Neural progenitor cell (in vitro differentiated cells): ENCODE measurements around the gene TTLL9. TPM values are rescaled to one million over a fixed set of nuclear protein-coding genes. Genes with fewer than 3 reads are reported as not detected.
A peak's percentile ranks its signal among the peaks of the same experiment; 100 is the strongest.

Experiments
- DNase-seq: peaks from one replicate; pipeline ENCODE4 v3.0.0-alpha.2; 2016; ENCODE audit warnings: low spot score
- H2AFZ ChIP-seq: fragments of 200-600 bp; sonication (generic); replicated peaks from 2 replicates; pipeline ENCODE4 v1.6.1; 2016; ENCODE audit warnings: antibody characterized with exemption
- H3F3A ChIP-seq: fragments of 200-600 bp; sonication (generic); 2 replicates; pipeline ENCODE4 v1.6.1; 2016; ENCODE audit warnings: antibody characterized with exemption, low read depth
- H3K27ac ChIP-seq: fragments of 200-600 bp; sonication (generic); 2 replicates; pipeline ENCODE4 v1.5.1; 2016; ENCODE audit warnings: mild to moderate bottlenecking
- H3K27me3 ChIP-seq: fragments of 200-600 bp; sonication (generic); 2 replicates; pipeline ENCODE4 v1.6.1; 2016; ENCODE audit warnings: mild to moderate bottlenecking, moderate library complexity
- H3K36me3 ChIP-seq: fragments of 200-600 bp; sonication (generic); 2 replicates; pipeline ENCODE4 v1.5.1; 2016
- H3K4me1 ChIP-seq: fragments of 200-600 bp; sonication (generic); 2 replicates; pipeline ENCODE4 v1.6.1; 2016; ENCODE audit warnings: mixed run types
- H3K4me2 ChIP-seq: fragments of 200-600 bp; sonication (generic); 2 replicates; pipeline ENCODE4 v1.6.1; 2016
- H3K4me3 ChIP-seq: fragments of 200-600 bp; sonication (generic); 2 replicates; pipeline ENCODE4 v1.5.1; 2016
- H3K79me2 ChIP-seq: fragments of 200-600 bp; sonication (generic); 2 replicates; pipeline ENCODE4 v1.6.1; 2016; ENCODE audit warnings: low read depth
- H3K9ac ChIP-seq: fragments of 200-600 bp; sonication (generic); 2 replicates; pipeline ENCODE4 v1.6.1; 2016
- H3K9me3 ChIP-seq: fragments of 200-600 bp; sonication (generic); 2 replicates; pipeline ENCODE4 v1.5.1; 2016; ENCODE audit warnings: low read depth
- H4K20me1 ChIP-seq: fragments of 200-600 bp; sonication (generic); 2 replicates; pipeline ENCODE4 v1.6.1; 2016; ENCODE audit warnings: low read depth
- H3K27ac Mint-ChIP-seq: 3 replicates; pipeline ENCODE4 v1.8.0; 2021; ENCODE audit warnings: mixed read lengths
- H3K27me3 Mint-ChIP-seq: 2 replicates; pipeline ENCODE4 v1.8.0; 2022; ENCODE audit warnings: low read depth, mild to moderate bottlenecking, inconsistent platforms, moderate library complexity, mixed read lengths; ENCODE audit not compliant: insufficient read depth
- H3K36me3 Mint-ChIP-seq: 3 replicates; pipeline ENCODE4 v1.8.0; 2021; ENCODE audit warnings: mixed read lengths
- H3K4me1 Mint-ChIP-seq: 3 replicates; pipeline ENCODE4 v1.8.0; 2021; ENCODE audit warnings: mixed read lengths
- H3K4me3 Mint-ChIP-seq: 3 replicates; pipeline ENCODE4 v1.8.0; 2021; ENCODE audit warnings: mild to moderate bottlenecking, moderate library complexity, mixed read lengths
- H3K9me3 Mint-ChIP-seq: 3 replicates; pipeline ENCODE4 v1.8.0; 2020; ENCODE audit warnings: mixed read lengths
- CTCF ChIP-seq: fragments of 200-600 bp; sonication (generic); IDR thresholded peaks from 2 replicates; pipeline ENCODE4 v1.5.1; 2017; ENCODE audit warnings: antibody characterized with exemption, mild to moderate bottlenecking
- EZH2 ChIP-seq: fragments of 200-600 bp; sonication (generic); IDR thresholded peaks from 2 replicates; pipeline ENCODE4 v1.6.1; 2017; ENCODE audit warnings: antibody characterized with exemption, mild to moderate bottlenecking, moderate library complexity
- EZH2phosphoT487 ChIP-seq: fragments of 200-600 bp; sonication (generic); IDR thresholded peaks from 2 replicates; pipeline ENCODE4 v1.6.1; 2017; ENCODE audit warnings: antibody characterized with exemption
- total RNA-seq: library from RNA; depleted of rRNA; stranded (reverse); fragments of >200 nt; gene quantifications from 2 replicates; pipeline ENCODE4 v1.2.3, GENCODE V29; 2015; ENCODE audit warnings: low replicate concordance

The TTLL9 gene
- total RNA-seq, 1 donor from 2014 or later: not detected

GRCh38 chr20:31869673-31869941, 827 bp upstream of the TTLL9 start:
- peak overlapping the region; percentile 74 for H3K4me3 ChIP-seq
- H3K9me3 Mint-ChIP-seq: no peaks in the 10 kb centered on the region
- peaks cover 47% of the 10 kb centered on the region for H3K27me3 ChIP-seq
- TF ChIP-seq CTCF: no peak
- no peak for TF ChIP-seq EZH2phosphoT487
- no peak for TF ChIP-seq EZH2
- H3K79me2 ChIP-seq: no peaks in the 10 kb centered on the region
- H3K27ac ChIP-seq: no peak overlapping the region
- H2AFZ ChIP-seq: peak overlapping the region; percentile 90
- H3K36me3 ChIP-seq: no peaks in the 10 kb centered on the region
- peak overlapping the region; percentile 31 for H3K9ac ChIP-seq
- DNase-seq: no peak
- no peaks in the 10 kb centered on the region for H3K9me3 ChIP-seq
- H4K20me1 ChIP-seq: no peaks in the 10 kb centered on the region
- H3K4me2 ChIP-seq: peak overlapping the region; percentile 94
- peak overlapping the region; percentile 91 for H3K4me3 Mint-ChIP-seq
- peaks cover 17% of the 10 kb centered on the region for H3F3A ChIP-seq
- peak overlapping the region; percentile 80 for H3K27ac Mint-ChIP-seq
- H3K4me1 ChIP-seq: no peaks in the 10 kb centered on the region
- peaks cover 17% of the 10 kb centered on the region for H3K27me3 Mint-ChIP-seq
- peaks cover 19% of the 10 kb centered on the region for H3K4me1 Mint-ChIP-seq
- H3K36me3 Mint-ChIP-seq: no peaks in the 10 kb centered on the region

DNA sequence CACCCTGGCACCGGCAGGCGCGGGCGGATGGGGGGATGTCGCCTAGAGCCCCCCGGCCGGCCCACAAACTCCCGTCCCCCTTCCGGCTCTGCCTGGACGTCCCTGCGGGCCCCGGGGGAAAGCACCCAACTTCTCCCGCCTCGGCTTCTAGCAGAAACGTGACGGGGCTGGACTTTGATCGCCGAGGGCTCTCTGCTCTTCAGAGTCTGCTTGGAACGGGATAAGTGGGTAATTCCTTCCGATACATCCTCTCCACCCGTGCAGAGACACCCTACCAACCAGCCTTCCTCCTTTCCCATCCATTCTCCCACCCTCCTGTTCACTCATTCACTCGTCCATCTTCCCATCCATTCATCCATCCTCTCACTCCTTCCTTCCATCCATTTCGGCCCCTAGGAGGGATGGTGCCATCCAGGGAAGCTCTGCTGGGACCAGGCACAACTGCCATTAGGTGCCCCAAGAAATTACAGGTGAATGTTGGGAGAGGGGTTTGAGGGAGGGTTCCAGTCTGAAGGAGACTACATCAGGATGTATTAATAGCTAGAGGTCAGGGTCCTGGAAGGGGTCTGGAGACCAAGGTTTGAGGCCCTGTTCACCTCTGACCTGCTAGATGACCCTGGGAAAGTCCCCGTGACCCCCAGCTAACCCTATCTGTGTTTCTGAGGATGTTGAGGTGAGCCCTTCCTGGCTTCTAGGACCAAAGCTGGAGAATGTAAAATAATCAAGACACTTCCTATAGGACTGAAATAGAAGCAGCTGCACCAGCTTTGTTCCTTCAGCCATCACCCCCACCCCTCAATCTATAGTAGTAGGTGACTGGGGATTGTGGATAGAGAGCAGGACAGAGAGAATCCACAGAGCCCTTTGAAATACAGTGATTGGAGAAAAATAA, 538 bp downstream of the TTLL9 start:
- H3K9me3 ChIP-seq: no peaks in the 10 kb centered on the region
- H3K9ac ChIP-seq: peak overlapping the region; percentile 23
- peaks cover 47% of the 10 kb centered on the region for H3K27me3 ChIP-seq
- H3K9me3 Mint-ChIP-seq: no peaks in the 10 kb centered on the region
- peak overlapping the region; percentile 90 for H2AFZ ChIP-seq
- no peaks in the 10 kb centered on the region for H4K20me1 ChIP-seq
- no peaks in the 10 kb centered on the region for H3K4me1 ChIP-seq
- peaks cover 13% of the 10 kb centered on the region for H3K27me3 Mint-ChIP-seq
- peak overlapping the region; percentile 74 for H3K27ac Mint-ChIP-seq
- peaks cover 10% of the 10 kb centered on the region for H3K4me1 Mint-ChIP-seq
- no peaks in the 10 kb centered on the region for H3K79me2 ChIP-seq
- DNase-seq: no peak
- peak overlapping the region; percentile 74 for H3K4me3 ChIP-seq
- peak overlapping the region; percentile 94 for H3K4me2 ChIP-seq
- no peak for TF ChIP-seq CTCF
- no peak for TF ChIP-seq EZH2
- no peak for TF ChIP-seq EZH2phosphoT487
- H3K36me3 Mint-ChIP-seq: no peaks in the 10 kb centered on the region
- H3K27ac ChIP-seq: no peak overlapping the region
- H3K36me3 ChIP-seq: no peaks in the 10 kb centered on the region
- H3F3A ChIP-seq: peaks cover 19% of the 10 kb centered on the region
- H3K4me3 Mint-ChIP-seq: peak overlapping the region; percentile 84

DNA sequence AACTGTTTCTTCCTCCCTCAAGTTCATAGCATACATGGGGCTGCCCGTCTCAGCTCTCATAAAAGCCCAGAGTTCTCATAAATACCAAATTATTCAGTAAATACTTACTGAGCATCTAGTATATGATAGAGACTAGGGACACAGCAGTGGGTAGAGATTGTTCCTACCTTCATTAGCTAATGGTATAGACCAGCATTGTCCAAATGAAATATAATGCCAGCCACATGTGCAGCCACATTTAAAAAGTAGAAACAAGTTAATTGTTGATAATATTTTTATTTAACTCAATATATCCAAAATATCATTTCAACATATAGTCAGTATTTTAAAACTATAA, 1.2 kb downstream of the TTLL9 start:
- Histone ChIP-seq H3K4me1 (no peaks in the 10 kb centered on the region), H3K36me3 (no peaks in the 10 kb centered on the region), H4K20me1 (no peaks in the 10 kb centered on the region), H3K9ac (no peak overlapping the region), H3K4me2 (no peak overlapping the region), H3F3A (peaks cover 19% of the 10 kb centered on the region), H3K79me2 (no peaks in the 10 kb centered on the region), H3K27ac (no peak overlapping the region), H3K27me3 (peaks cover 47% of the 10 kb centered on the region), H3K4me3 (no peak overlapping the region), H2AFZ (no peak overlapping the region), H3K9me3 (no peaks in the 10 kb centered on the region)
- Mint-ChIP-seq H3K4me1 (peaks cover 9% of the 10 kb centered on the region), H3K27ac (no peak overlapping the region), H3K36me3 (no peaks in the 10 kb centered on the region), H3K4me3 (peak overlapping the region; percentile 84), H3K27me3 (peaks cover 10% of the 10 kb centered on the region), H3K9me3 (no peaks in the 10 kb centered on the region)
- TF ChIP-seq CTCF (no peak), EZH2phosphoT487 (no peak), EZH2 (no peak)
- no peak for DNase-seq
